ENCODE results near the gene LCE5A.
"Not testable (repeated sequence)": the region's sequence is repeated elsewhere in the genome, so short reads cannot be mapped to it uniquely, and the experiment has no call there.

Gene LCE5A

DNA sequence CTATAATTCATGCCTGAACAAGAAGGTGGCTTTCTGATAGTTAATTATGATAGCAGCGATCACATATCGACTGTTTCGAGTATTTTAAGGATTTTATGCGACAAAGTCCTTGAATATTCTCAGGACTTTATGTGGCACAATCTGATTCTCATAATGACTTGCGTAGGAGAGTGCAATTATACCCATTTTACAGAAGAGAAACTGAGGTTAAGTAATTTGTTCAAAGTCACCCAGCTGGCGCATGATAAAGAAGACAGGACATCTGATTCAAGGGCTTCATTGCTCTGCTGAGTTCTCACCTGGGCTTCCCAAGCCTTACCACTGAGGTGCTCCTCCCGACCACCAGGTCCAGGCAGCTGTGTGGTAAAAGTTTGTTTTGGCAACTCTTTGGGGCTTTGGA lies 5.5 kb downstream of the LCE5A start:
- no peak for DNase-seq (ENCODE audit: low spot score)

DNA sequence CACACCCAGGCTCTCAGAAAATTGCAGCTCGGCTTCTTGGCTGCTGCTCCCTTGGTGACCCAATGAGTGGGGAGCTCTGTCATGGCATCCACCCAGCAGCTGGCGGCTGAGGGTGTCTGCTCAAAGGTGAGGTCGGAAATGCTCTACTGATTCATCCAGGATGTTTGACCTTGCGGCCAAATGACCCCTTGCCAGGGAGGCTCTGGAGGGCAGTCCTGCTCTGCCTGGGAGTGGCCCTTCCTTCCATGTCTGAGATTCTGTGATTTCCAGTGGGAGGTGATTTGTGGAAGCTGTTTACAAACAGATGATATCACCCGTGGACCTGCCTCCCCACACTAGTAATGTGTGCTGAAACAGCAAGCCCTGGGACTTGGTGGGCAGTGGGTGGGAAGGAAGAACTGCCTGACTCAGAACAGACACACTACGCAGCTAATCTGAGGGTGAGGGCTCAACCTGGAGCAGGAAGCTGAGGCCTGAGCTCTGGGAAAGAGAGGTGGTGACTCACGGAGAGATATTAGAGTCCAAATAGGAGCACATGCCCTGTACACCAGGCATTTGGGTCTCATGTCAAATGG lies 6.7 kb downstream of the LCE5A start:
- no peak for DNase-seq (ENCODE audit: low spot score)

- DNase-seq (ENCODE audit: low spot score) = no peak
Measured at GRCh38 chr1:152519851-152520250, 9.2 kb downstream of the LCE5A start.

- DNase-seq (ENCODE audit: low spot score) = no peak
Measured at GRCh38 chr1:152520561-152521090, 10.0 kb downstream of the LCE5A start.

DNA sequence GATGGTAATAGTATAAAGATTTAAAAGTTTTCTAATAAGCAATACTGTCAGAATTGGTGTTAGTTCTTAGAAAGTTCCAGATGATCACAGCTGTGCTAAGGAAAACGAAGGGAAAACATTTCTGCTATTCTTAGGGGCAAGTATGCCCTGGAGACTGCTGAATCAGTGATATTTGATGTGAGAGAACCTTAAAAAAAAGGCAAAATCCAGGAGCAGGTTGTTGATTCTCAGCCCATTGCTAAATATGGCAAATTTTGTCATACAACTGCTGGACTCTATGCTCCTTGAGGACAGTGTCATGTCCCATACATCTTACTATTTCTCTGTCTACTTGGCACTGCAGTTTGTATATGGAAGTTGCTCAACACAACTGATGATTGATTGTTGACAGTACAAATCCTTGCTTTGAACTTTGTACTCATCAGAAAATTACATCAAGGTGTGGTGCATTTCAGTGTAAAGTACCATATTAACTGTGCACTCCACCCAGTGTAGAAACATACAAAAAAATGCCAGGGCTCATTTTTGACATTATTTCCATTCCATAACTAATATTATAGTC lies 14.6 kb downstream of the LCE5A start:
- no peak for DNase-seq (ENCODE audit: low spot score)

- no peak for DNase-seq (ENCODE audit: low spot score)
Measured at GRCh38 chr1:152533327-152533938, 22.8 kb downstream of the LCE5A start.

DNA sequence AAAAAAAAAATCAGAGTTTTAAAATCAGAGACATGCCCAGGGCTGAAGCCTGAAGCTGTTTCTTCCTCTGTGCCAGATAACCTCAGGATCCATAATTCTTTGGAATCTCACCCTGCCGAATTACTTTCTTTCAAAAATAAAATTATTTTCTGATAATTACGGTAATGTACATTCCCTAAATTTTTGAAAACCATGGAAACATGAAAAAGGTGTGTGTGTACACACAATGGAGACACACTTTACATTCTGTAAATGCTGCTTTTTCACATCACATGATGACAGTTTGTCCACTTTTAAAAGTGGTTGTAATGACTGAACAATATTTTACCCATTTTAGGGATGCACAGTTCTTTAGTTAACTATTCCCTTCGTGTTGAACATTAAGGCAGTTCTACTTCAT lies 25.2 kb downstream of the LCE5A start:
- no peak for DNase-seq (ENCODE audit: low spot score)

- no peak for DNase-seq (ENCODE audit: low spot score)
Measured at GRCh38 chr1:152537496-152537895, 26.9 kb downstream of the LCE5A start.

DNA sequence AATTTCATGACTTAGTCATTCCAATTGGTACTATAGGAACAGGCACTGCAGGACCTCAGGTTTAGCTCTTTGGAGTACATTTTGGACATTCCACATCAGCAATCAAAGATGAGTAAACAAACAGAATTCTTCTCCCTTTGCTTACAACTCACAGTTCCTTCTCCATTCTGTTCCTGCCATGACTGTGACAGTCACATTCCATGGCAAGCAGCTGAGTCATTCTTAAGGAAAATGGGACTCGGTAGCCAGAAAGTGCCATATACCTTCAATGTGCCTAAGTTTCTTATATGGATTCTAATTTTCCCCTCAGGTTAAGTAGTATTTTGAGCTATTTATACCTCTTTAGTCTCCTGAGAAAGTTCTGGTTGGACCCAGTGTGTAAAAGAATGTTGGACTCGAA lies 29.3 kb downstream of the LCE5A start:
- no peak for DNase-seq (ENCODE audit: low spot score)

- DNase-seq (ENCODE audit: low spot score) = no peak
Measured at GRCh38 chr1:152543820-152544219, 33.2 kb downstream of the LCE5A start.

DNA sequence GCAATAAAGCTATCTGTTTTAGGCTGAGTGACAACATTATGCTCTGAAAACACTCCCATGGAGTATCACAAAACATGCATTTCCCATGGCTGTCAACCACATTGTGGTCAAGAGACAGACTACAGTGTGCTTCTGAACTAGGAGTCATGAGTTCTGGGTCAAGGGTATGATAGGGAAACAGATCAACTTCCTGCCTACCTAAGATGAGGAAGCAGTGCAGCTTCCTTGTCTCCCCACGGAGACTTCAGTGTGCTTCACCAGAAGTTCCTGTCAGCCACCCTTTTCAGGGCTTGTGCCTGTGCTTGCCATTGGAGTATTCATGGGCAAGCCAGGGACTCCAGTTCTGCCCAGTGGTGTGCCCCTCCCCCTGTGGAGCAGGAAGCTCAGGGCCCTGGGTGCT lies 36.1 kb downstream of the LCE5A start:
- no peak for DNase-seq (ENCODE audit: low spot score)

GRCh38 chr1:152548358-152548757 lies 37.8 kb downstream of the LCE5A start:
- DNase-seq (ENCODE audit: low spot score) = not testable (repeated sequence)
